GM19455 (cell line): ENCODE measurements around the gene SORCS2.

Source experiments
- ATAC-seq: cut with Tn5 transposase; IDR thresholded peaks from one replicate; pipeline ENCODE4 v1.9.1; 2021; ENCODE audit not compliant: unreplicated experiment

The SORCS2 gene

DNA sequence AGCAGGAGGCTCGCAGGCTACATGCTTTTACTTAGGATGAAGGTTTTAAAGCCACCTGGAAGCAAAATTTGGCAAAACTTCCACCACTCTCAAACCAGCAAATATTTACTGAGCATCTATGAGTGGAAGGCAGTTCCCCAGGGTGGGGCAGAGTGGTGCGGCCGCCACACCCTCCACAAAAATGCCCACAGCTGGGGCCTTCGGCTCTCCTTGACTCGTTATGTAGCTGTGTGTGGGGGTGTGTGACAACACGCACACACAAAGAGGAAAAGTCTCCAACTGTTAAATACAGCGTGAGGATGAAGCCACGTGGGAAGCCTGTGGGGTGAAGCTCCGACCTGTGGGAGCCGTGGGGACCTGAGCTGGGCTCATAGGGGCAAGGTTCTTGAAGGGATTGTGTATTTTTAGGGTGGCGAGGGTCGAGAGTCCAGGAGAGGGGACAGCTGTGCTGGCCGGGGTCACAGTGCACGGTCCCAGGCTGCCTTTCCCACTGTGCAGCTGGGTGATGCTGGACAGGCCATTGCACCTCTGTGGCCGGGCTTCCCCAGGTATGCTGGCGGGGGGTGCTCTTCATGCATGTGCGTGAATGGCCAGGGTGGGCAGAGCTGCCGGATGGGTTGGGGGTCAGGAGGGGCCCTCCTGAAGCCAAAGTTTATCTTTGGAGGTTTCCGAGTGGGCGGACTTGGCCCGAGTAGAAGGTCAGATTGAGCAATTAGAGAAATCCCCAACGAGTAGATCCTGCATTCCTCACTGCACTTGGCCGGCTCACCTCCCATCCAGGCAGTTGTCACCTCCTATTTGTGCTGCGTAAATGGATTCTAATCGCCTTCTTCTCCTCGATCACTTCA is 25.4 kb downstream of the SORCS2 start:
- ATAC-seq: no peak

DNA sequence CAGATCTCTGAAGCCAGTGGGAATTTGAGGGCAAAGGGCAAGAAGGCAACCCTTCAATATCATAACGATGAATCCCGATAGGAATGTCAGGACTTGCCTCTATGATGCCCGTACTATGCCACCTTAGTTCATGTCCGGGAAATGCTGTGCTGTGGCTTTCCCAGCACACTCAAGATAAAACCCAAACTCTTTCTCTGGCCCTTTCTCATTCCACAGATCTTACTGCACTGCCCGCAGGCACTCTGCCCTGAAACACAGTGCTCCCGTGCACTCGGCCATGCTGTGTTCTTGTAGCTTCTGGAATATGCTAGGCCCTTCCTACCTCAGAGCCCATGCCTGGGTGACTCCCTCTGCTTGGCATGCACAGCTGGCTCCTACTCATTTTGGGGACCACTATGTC is 26.3 kb downstream of the SORCS2 start:
- ATAC-seq: no peak

DNA sequence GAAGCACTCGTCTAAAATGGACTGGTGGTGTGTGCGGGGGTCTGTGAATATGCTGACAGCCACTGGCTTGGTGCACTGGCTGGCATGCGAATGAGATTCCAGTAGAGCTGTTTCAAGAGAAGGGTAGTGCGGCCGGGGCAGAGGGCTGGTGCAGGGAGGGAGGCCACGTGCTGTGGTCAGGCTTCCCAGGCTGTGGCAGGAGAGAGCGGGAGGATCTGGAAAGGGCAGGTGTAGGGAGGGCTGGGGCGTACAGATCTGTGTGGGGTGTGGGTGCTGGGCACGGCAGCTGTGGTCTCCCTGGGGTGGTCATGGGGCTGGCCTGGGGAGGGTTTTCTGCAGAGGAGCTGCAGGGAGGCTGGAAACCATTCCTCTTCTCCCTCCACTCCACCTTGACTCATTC is 30.2 kb downstream of the SORCS2 start:
- ATAC-seq: no peak

DNA sequence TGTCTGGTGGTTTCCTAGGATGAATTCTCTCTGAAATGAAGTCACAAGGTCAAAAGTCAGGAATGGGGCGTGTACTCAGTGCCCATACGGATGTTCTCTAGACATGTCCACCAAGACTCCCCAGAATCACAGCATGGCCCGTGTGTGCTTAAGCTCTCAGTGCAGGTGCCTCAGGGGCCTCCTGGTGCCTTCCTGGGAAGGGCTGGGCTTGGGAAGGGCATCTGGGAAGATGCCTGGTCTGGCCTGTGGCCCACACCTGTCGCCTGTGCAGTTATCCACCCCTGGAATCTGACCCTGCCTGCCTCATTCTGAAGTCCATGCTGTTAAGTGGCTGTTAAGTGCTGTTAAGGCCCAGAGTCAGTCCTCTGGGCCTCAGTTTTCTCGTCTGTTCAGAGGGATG is 31.2 kb downstream of the SORCS2 start:
- ATAC-seq: no peak

DNA sequence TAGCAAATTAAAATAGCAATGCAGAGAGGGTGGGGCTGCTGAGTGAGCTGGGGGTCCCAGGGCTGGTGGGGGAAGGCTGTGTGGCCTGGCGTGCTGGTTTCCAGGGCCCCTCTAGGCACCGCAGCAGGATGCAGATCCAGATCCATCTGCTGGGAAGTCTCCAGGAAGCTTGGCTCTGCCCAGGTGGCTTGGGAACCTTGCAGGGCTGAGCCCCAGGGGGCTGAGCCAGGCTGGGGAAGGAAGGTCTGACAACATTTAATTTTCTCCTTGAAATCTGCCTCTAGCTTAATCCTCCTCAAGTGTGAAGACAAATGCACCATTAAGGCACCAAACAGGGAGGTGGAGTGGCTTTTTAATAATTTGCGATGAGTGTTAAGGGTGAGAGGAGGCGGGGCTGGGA is 31.7 kb downstream of the SORCS2 start:
- ATAC-seq: no peak

DNA sequence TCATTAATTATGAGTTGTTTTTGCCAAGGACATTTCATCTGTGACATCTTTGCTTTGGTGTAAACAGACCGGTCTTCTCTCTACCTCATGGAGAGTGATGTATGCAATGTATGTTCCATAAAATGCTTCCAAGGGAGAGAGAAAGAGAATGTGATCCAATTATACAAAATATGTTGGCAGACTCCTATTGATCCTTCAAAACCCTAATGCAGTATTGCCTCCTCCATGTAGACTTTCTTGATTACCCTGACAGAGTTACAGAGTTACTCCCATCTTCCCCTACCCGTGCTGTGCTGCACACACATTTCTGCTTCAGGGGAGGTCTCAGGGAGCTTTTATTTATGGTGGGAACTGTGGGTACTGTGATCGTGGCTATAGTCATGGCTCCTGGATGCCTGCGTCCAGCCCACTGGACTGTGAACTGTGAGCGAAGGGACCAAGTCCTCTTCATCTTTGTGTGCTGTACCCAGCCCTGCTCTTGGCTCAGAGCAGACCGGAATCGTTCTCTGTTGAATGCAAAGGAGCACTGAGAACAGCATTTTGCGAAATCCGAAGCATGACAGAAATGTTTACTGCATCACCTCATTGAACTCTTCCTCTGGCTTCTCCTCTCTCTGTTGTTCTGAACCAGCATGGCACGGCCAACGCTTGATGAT is 32.7 kb downstream of the SORCS2 start:
- no peak for ATAC-seq

DNA sequence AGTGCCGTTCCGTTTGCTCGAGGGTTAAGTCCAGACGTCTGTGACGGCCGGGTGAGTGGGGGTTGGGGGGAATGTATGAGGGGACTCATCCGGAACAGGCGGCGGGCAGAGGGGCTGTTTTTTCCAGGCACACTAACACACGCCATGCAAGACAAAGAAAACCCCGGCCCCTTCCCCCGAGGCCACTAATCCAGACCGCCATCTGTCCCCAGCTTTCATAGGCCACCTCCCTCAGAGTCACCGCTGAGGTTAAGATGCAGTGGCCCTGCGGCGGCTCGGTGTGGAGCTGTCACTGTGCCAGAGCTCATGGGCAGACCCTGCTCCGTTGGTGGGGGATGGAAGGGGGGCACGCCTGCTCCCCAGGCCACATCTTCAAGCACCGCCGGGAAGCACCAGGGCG is 34.1 kb downstream of the SORCS2 start:
- no peak for ATAC-seq

DNA sequence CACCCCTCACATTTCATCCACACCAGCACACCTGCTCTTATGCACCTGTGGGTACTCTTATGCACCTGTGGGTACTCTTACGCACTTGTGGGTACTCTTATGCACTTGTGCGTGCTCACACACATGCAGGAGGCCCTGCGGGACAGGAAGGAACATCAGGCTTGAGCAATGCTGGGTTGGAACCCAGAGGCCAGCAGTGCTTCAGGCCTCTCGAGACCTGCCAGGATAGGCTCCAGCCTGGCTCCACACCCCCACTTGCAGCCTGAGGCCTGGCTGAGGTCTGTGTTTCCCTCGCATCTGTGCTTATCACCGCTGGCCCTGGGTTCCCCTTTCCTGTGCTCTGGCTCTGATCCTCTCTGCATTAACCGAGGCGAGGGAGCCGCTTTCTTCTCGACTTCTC is 34.7 kb downstream of the SORCS2 start:
- ATAC-seq: no peak

DNA sequence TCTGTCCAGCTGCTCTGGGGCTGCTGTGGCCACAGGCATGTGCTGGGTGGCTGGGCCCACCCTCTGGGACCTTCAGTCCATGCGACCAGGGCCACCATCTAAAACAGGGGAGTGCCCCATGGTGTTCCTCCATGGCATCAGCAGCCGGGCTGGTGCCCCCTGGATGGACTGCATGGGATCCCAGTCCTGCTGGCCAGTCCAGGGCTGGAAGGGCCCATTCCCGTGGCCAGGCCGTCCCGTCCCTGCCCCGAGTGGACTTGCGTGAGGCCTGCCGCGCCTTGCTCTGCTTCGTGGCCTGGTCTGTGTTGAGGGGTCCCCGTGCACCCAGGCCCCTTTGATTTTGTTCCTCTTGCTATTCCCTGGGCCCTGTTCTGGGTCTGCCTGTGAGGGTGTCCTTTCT is 36.4 kb downstream of the SORCS2 start:
- ATAC-seq: no peak

DNA sequence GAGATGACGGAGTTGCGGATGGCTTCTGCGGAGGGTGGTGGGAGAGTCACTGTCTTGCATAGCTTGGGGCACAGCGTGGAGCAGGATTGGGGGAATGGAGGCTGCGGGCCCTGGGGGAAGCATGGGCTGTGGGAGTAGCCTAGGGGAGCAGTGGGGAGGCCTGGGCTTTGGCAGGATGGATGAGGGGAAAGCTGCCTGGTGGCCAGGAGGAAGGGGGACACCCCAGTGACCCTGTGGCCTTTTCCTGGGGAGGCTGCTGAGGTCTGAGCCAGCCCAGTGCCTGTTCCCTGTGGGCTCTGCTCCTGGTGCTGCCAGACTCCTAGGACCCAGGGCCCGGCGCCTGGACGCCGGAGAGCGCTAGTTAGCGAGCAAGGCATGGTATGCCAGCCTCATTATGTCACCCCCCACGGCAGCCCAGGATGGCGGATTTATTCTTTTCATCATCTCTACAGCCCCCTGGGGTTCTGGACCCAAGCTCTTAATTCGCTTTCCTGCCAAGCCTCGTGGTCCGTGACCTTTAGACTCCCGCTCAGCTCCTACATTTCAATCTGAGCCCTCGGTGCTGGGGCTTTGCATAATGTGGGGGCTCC is 39.8 kb downstream of the SORCS2 start:
- ATAC-seq: no peak

DNA sequence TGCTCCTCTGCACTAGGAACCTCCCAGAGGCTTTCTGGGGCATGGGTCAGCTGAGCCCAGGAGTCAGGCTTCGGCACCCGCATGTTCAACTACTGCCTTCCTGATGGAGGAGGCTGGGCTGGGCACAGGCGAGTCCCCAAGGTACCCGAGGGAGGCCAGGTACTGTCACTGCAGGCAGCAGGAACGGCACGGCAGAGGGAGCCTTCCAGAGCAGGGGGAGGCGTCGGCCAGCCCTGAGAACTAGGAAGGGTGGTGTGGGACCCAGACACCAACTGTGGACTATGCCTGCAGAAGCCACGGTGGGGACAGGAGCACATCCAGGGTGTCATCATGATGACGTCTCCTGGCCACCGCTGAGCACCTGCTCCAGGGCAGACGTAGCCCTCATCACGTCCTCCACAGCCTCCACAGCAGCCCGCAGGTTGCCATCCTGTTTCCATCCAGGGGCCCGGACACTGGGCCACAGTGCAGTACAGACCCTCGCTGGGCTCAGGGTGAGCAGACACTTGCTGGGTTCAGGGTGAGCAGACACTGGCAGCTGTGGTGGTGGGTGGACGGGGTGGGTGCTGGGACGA is 40.8 kb downstream of the SORCS2 start:
- ATAC-seq: no peak

DNA sequence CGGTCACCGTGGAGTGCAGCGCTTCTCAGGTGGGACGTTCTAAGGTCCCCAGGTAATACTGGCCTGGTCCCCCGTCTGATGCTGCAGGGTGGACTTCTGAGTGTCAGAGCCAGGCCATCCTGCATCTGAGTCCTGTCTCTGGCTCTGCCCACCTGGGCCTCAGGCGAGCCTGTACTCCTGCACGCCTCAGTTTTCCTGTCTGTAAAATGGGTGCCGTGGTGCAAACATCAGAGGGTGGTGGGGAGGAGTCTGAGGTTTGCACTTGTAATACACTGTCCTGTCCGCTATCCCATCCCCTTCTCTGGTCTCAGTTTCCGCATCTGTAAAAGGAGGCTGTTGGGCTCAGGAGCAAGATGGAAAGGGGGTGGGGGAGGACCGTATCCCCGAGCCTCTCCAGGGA is 41.3 kb downstream of the SORCS2 start:
- no peak for ATAC-seq

DNA sequence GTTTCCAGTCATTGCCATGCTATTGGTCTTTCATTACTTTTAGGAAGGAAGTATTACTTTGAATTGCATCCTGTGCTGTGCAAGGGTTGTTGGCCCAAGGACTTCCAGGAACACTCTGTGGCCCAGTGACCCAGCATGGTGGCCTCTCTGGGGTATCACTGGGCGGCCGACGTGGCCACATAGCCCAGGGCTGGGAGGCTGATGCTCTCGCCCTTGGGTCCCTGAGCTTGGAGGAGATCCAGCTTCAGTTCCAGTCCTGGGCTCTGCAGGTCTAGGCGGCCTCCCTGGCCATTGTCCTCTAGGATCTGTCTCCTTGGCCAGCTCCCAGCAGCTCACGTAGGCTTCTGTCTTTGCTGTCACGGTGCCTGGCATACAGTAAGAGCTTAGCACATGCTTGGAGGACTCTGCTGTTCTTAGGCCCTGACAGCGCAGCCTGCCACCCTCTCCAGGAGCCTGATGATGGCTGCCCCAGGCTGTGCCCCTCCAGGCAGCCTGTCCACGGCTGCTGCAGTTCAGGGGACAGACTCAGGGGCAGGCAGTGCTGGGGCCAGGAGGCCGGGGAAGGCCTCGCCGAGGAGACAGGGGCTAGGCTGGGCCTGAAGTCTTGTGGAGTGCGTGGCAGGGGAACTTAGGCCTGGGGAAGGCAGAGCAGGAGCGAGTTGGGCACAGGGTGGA is 42.2 kb downstream of the SORCS2 start:
- no peak for ATAC-seq

DNA sequence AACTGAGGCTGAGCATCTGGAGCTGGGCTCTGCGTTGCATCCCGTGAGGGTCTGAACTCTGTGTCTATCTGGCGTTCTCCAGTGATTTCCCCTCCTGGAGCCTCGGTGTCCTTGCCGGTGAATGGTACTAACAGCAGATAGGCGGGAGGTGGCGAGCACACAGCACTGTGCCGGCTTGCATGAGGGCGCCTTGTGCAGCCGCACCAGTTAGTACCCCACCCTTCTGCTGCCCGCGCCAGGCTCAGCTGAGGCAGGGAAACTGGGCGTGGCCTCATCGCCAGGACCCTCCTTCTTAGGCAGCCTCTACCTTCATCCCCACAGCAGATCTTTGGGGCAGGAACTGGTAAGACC is 42.7 kb downstream of the SORCS2 start:
- no peak for ATAC-seq

DNA sequence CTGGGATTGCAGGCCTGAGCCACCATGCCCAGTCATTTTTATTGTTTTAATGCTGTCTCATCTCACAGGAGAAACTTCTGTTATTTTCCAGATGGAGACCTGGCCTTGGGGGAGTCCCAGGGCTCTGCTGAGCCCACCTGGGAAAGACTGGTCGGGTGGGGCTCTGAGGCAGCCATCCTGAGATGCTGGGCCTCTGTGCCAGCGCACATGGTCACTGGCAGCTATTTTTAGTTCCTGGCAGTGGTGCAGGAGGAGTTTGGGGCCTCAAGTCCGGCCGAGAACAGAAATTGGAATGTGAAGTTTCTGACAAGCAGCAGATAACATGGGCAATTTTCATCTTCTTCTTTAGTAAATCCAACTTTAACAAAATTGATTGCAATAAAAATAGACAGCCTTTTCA is 44.5 kb downstream of the SORCS2 start:
- ATAC-seq: no peak

DNA sequence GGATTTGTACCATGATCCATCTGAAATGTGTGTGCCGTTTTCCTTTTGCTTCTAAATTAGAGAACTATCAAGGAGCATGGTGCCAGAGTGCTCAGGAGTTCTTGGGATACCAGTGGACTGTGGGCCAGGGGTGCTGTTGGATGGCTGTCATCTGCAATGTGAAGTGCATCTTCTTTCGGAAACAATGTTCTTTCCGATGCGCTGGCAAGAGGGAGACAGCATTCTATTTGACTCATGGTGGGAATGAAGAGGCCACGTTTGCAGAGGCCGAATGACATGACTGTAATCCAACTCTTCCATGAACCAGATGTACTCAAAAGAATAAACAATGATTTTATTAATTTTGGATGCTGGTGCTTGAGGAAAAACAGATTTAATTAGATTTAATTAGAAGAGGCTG is 45.5 kb downstream of the SORCS2 start:
- ATAC-seq: no peak

DNA sequence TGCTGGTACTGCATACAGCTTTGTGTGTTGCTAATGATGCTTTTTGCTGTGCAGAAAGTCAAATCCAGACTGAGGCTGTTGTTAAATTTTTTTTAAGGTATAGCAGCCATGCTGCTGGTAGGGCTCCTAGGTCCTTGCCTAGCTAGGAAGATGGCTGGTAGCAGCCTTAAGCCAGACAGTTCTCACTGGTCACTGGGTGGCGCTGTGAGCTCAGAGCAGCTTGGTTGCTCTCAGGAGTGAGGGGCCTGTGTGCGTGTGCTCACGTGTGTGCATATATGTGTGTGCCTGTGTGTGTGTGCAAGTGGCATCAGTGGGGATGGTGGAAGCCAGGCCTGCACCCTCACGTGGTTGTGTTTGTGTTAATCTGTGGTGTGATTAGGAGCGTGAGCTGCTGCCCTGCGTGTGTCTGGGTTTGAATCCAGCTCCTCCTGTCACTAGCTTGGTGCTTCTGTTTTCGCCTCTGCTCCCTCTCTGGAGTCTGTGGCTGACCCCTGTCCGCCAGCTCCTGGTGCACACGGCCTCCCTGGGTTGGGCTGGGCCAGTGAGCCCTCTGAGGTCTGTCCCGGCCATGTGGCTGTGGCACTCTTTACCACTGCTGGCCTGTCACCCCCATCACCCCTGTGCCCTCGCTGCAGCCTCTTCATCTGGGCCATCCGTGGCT is 46.1 kb downstream of the SORCS2 start:
- ATAC-seq: no peak

DNA sequence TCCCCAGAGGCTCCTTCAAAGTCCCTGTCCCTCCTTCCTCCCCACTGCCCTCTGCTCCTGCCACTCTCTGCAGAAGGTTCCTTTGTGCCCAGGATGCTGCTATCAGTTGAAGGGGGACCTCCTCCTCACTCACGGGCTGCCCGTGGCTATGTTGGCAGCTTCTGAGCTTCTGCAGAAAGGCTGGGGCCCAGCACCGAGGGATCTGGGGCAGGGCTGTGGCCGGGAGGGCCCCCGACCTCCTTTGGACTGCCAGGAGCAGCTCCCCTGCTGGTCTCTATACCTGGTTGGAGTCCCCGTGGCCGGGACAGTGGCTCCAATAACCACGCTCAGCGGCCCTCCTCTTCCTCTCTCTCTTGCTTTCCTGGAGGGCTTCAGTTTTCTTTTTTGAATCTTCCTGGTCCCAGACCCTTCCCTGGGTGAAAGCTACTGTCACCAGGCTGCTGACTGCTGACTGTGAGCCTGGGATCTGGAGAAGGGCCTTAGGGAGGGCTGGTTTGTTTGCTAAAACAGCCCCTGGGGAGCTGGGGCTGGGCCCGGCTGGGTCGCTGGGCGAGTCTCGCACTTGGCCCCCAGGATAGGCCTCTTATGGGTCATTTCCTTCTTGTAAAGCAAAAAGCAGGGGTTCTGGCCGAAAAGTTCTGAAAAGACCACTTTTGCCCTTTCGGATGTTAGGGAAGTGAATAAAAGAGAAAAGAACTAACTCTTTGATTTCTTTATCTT is 46.9 kb downstream of the SORCS2 start:
- no peak for ATAC-seq

DNA sequence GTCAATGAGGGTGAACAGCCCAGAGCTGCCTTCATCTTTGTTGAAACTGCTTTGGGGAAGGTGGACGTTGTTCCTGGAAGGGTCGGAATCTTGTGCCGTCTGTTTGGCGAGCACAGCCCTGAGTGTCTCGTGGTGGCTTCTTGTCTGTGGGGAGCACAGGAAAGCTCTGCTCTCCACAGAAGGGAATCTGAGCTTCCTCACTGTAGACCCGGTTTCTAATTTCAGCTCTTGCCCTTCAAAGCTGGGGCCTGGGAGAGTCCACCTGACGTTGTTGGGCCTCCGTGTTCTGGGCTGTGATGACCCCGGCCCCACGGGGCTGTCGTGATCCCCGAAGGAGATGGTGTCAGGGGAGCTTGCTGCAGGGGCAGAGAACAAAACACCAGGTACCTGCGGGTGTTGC is 47.5 kb downstream of the SORCS2 start:
- no peak for ATAC-seq

DNA sequence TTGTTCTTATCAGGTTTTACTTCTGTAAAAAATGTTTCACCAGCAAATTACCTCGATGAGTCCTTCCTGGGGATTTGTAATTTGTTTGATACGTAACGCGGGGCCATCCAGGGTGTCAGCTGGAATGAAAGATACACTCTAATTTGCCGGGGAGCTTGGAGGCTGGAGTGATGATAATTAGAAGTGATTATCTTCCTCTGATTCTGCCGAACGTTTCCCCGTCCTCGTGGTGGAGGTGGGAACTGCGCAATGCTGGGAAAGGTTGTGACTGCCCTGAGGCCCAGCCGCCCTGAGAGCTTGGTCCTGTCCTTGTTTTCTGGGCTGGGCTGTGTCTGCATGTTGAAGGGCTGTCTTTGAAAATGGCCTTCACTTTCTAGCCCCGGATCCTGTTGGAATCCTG is 48.0 kb downstream of the SORCS2 start:
- no peak for ATAC-seq
